ENCODE measurements around the gene RFPL3. TPM values are rescaled to one million over a fixed set of nuclear protein-coding genes. Genes with fewer than 3 reads are reported as not detected.

The RFPL3 gene
- total RNA-seq, 1 donor from 2014 or later, result not detected

GRCh38 chr22:32312748-32313147 is 44.9 kb upstream of the RFPL3 start:
- no peak for DNase-seq (ENCODE audit: low read depth)
- no peak overlapping the region for H3K4me2 ChIP-seq (ENCODE audit: low read length)
- Mint-ChIP-seq H3K36me3 (ENCODE audit: low read depth, unreplicated experiment) (no peaks in the 10 kb centered on the region), H3K9me3 (ENCODE audit: unreplicated experiment) (no peaks in the 10 kb centered on the region), H3K27ac (ENCODE audit: unreplicated experiment) (no peak overlapping the region), H3K27me3 (ENCODE audit: low read depth, unreplicated experiment) (peaks cover 21% of the 10 kb centered on the region), H3K4me1 (ENCODE audit: low read depth, unreplicated experiment) (no peaks in the 10 kb centered on the region), H3K4me3 (ENCODE audit: unreplicated experiment) (no peak overlapping the region)
- no peaks in the 10 kb centered on the region for H3K4me1 ChIP-seq (ENCODE audit: insufficient read depth, low read length)
- no peak overlapping the region for H3K27ac ChIP-seq (ENCODE audit: low read depth, low read length)
- H2AFZ ChIP-seq (ENCODE audit: low read depth, low read length), result no peak overlapping the region
- TF ChIP-seq EZH2 (IDR thresholded peaks at IDR 0.05; ENCODE audit: insufficient read depth, low read length) (no peak), CTCF (IDR thresholded peaks at IDR 0.05; ENCODE audit: insufficient read depth, low read depth, low read length) (no peak)
- no peaks in the 10 kb centered on the region for H3K36me3 ChIP-seq (ENCODE audit: insufficient read depth, low read length)
- no peak overlapping the region for H3K9ac ChIP-seq (ENCODE audit: low read length)
- no peaks in the 10 kb centered on the region for H4K20me1 ChIP-seq (ENCODE audit: insufficient read depth, low read length)
- H3K4me3 ChIP-seq (ENCODE audit: insufficient read depth, low read depth, low read length), result no peak overlapping the region
- H3K79me2 ChIP-seq (ENCODE audit: insufficient read depth, low read length), result no peaks in the 10 kb centered on the region
- no peaks in the 10 kb centered on the region for H3K27me3 ChIP-seq (ENCODE audit: insufficient read depth, low read length)
- no peaks in the 10 kb centered on the region for H3K9me3 ChIP-seq (ENCODE audit: insufficient read depth, low read depth, low read length)
- FAIRE-seq, result no peak

- H3K27me3 ChIP-seq (ENCODE audit: insufficient read depth, low read length), result no peaks in the 10 kb centered on the region
- H3K9me3 ChIP-seq (ENCODE audit: insufficient read depth, low read depth, low read length), result no peaks in the 10 kb centered on the region
- H3K79me2 ChIP-seq (ENCODE audit: insufficient read depth, low read length), result no peaks in the 10 kb centered on the region
- no peak overlapping the region for H3K4me3 Mint-ChIP-seq (ENCODE audit: unreplicated experiment)
- H3K27ac ChIP-seq (ENCODE audit: low read depth, low read length), result no peak overlapping the region
- H3K9ac ChIP-seq (ENCODE audit: low read length), result no peak overlapping the region
- FAIRE-seq, result no peak
- H2AFZ ChIP-seq (ENCODE audit: low read depth, low read length), result no peak overlapping the region
- DNase-seq (ENCODE audit: low read depth), result no peak
- H3K36me3 Mint-ChIP-seq (ENCODE audit: low read depth, unreplicated experiment), result no peaks in the 10 kb centered on the region
- H3K27ac Mint-ChIP-seq (ENCODE audit: unreplicated experiment), result no peak overlapping the region
- no peak overlapping the region for H3K4me3 ChIP-seq (ENCODE audit: insufficient read depth, low read depth, low read length)
- no peak overlapping the region for H3K4me2 ChIP-seq (ENCODE audit: low read length)
- H3K9me3 Mint-ChIP-seq (ENCODE audit: unreplicated experiment), result peaks cover 3% of the 10 kb centered on the region
- no peaks in the 10 kb centered on the region for H3K36me3 ChIP-seq (ENCODE audit: insufficient read depth, low read length)
- no peaks in the 10 kb centered on the region for H3K4me1 Mint-ChIP-seq (ENCODE audit: low read depth, unreplicated experiment)
- no peak for TF ChIP-seq CTCF (IDR thresholded peaks at IDR 0.05; ENCODE audit: insufficient read depth, low read depth, low read length)
- no peak for TF ChIP-seq EZH2 (IDR thresholded peaks at IDR 0.05; ENCODE audit: insufficient read depth, low read length)
- H3K4me1 ChIP-seq (ENCODE audit: insufficient read depth, low read length), result no peaks in the 10 kb centered on the region
- H4K20me1 ChIP-seq (ENCODE audit: insufficient read depth, low read length), result no peaks in the 10 kb centered on the region
- H3K27me3 Mint-ChIP-seq (ENCODE audit: low read depth, unreplicated experiment), result peaks cover 17% of the 10 kb centered on the region
Observed at GRCh38 chr22:32313532-32313931, 44.1 kb upstream of the RFPL3 start.

- H3K36me3 ChIP-seq (ENCODE audit: insufficient read depth, low read length), result no peaks in the 10 kb centered on the region
- H2AFZ ChIP-seq (ENCODE audit: low read depth, low read length), result no peak overlapping the region
- H3K36me3 Mint-ChIP-seq (ENCODE audit: low read depth, unreplicated experiment), result no peaks in the 10 kb centered on the region
- H3K4me2 ChIP-seq (ENCODE audit: low read length), result no peak overlapping the region
- no peak overlapping the region for H3K9ac ChIP-seq (ENCODE audit: low read length)
- peaks cover 6% of the 10 kb centered on the region for H3K9me3 Mint-ChIP-seq (ENCODE audit: unreplicated experiment)
- no peaks in the 10 kb centered on the region for H3K9me3 ChIP-seq (ENCODE audit: insufficient read depth, low read depth, low read length)
- no peaks in the 10 kb centered on the region for H3K4me1 ChIP-seq (ENCODE audit: insufficient read depth, low read length)
- no peak overlapping the region for H3K27ac Mint-ChIP-seq (ENCODE audit: unreplicated experiment)
- H4K20me1 ChIP-seq (ENCODE audit: insufficient read depth, low read length), result no peaks in the 10 kb centered on the region
- no peaks in the 10 kb centered on the region for H3K79me2 ChIP-seq (ENCODE audit: insufficient read depth, low read length)
- no peaks in the 10 kb centered on the region for H3K27me3 ChIP-seq (ENCODE audit: insufficient read depth, low read length)
- DNase-seq (ENCODE audit: low read depth) (no peak), FAIRE-seq (no peak)
- H3K4me3 ChIP-seq (ENCODE audit: insufficient read depth, low read depth, low read length), result no peak overlapping the region
- peaks cover 17% of the 10 kb centered on the region for H3K27me3 Mint-ChIP-seq (ENCODE audit: low read depth, unreplicated experiment)
- no peak for TF ChIP-seq EZH2 (IDR thresholded peaks at IDR 0.05; ENCODE audit: insufficient read depth, low read length)
- no peak for TF ChIP-seq CTCF (IDR thresholded peaks at IDR 0.05; ENCODE audit: insufficient read depth, low read depth, low read length)
- H3K27ac ChIP-seq (ENCODE audit: low read depth, low read length), result no peak overlapping the region
- H3K4me1 Mint-ChIP-seq (ENCODE audit: low read depth, unreplicated experiment), result no peaks in the 10 kb centered on the region
- no peak overlapping the region for H3K4me3 Mint-ChIP-seq (ENCODE audit: unreplicated experiment)
Observed at GRCh38 chr22:32317524-32317923, 40.1 kb upstream of the RFPL3 start.
